Urinary bladder (tissue), 4 donors: ENCODE data around the gene LRRC8C. TPM values are rescaled to one million over a fixed set of nuclear protein-coding genes. Genes with fewer than 3 reads are reported as not detected.
"Not testable (repeated sequence)": the region's sequence is repeated elsewhere in the genome, so short reads cannot be mapped to it uniquely, and the experiment has no call there.

Experiments used
- DNase-seq: peaks from one replicate; pipeline ENCODE4 v3.0.0-alpha.2; 2015; ENCODE audit errors: extremely low spot score
- H3K27ac ChIP-seq: one replicate; pipeline ENCODE4 v1.5.1; 2013; ENCODE audit warnings: low read depth, mild to moderate bottlenecking, moderate library complexity
- H3K36me3 ChIP-seq: one replicate; pipeline ENCODE4 v1.6.1; 2013; ENCODE audit warnings: mild to moderate bottlenecking, moderate library complexity; ENCODE audit not compliant: insufficient read depth
- H3K4me1 ChIP-seq: one replicate; pipeline ENCODE4 v1.6.1; 2013; ENCODE audit warnings: mild to moderate bottlenecking, moderate library complexity; ENCODE audit not compliant: insufficient read depth
- H3K4me3 ChIP-seq: one replicate; pipeline ENCODE4 v1.5.1; 2013; ENCODE audit warnings: low read depth, low read length
- WGBS: extraction: QIAGEN DNeasy Blood & Tissue Kit; methylation state at CpG from one replicate; pipeline ENCODE4 v1.1.7; 2013; 5-methylcytosine and 5-hydroxymethylcytosine counted together
- polyA plus RNA-seq: library from polyadenylated mRNA; stranded (reverse); fragments of 200-250 nt; gene quantifications from one replicate; pipeline ENCODE4 v1.2.3, GENCODE V29; 2013
- total RNA-seq: library from RNA; depleted of rRNA; stranded (reverse); fragments of >200 nt; gene quantifications from one replicate; pipeline ENCODE4 v1.2.3, GENCODE V29; 2014
- donor health status: healthy with polysubstance abuse.
- donor health status: healthy.

The LRRC8C gene
- 12.3 TPM for total RNA-seq
- 4.2 TPM for polyA plus RNA-seq

- Histone ChIP-seq H3K27ac (peak within 1 kb of the TSS; percentile 53), H3K4me3 (peak within 1 kb of the TSS; percentile 75), H3K36me3 (no peaks in the 10 kb centered on the region), H3K4me1 (no peaks in the 10 kb centered on the region)
- DNase-seq, result no peak
- under 1% methylated on average over 76 of the region's 76 CpGs for WGBS
Measured at GRCh38 chr1:89632657-89633247, at the start of gene LRRC8C. Gene LRRC8C, plus strand, starts transcription at chr1:89633120. Its CDS starts 53,354 bp downstream, at chr1:89686474.

- Histone ChIP-seq H3K4me1 (no peaks in the 10 kb centered on the region), H3K4me3 (no peak overlapping the region), H3K27ac (no peak overlapping the region), H3K36me3 (no peaks in the 10 kb centered on the region)
- WGBS, result 94% methylated on average over 2 of the region's 2 CpGs
- no peak for DNase-seq
Measured at GRCh38 chr1:89584211-89584610, 48.7 kb upstream of the LRRC8C start.

- 80% methylated on average over 3 of the region's 3 CpGs for WGBS
- Histone ChIP-seq H3K4me1 (no peaks in the 10 kb centered on the region), H3K27ac (no peak overlapping the region), H3K4me3 (no peak overlapping the region), H3K36me3 (no peaks in the 10 kb centered on the region)
- no peak for DNase-seq
Measured at GRCh38 chr1:89584781-89585180, 48.1 kb upstream of the LRRC8C start.

GRCh38 chr1:89587729-89588161 lies 45.2 kb upstream of the LRRC8C start:
- no peak overlapping the region for H3K27ac ChIP-seq
- 92% methylated on average over 4 of the region's 4 CpGs for WGBS
- H3K4me1 ChIP-seq, result no peaks in the 10 kb centered on the region
- DNase-seq, result no peak
- H3K36me3 ChIP-seq, result no peaks in the 10 kb centered on the region
- no peak overlapping the region for H3K4me3 ChIP-seq

- Histone ChIP-seq H3K27ac (no peak overlapping the region), H3K36me3 (no peaks in the 10 kb centered on the region), H3K4me3 (no peak overlapping the region), H3K4me1 (no peaks in the 10 kb centered on the region)
- DNase-seq, result no peak
- 98% methylated on average over 1 of the region's 1 CpG for WGBS
Measured at GRCh38 chr1:89588480-89588879, 44.4 kb upstream of the LRRC8C start.

- Histone ChIP-seq H3K36me3 (no peaks in the 10 kb centered on the region), H3K4me1 (no peaks in the 10 kb centered on the region), H3K27ac (no peak overlapping the region), H3K4me3 (no peak overlapping the region)
- 82% methylated on average over 1 of the region's 1 CpG for WGBS
- no peak for DNase-seq
Measured at GRCh38 chr1:89589515-89589914, 43.4 kb upstream of the LRRC8C start.

- H3K4me3 ChIP-seq, result no peak overlapping the region
- DNase-seq, result no peak
- no peaks in the 10 kb centered on the region for H3K36me3 ChIP-seq
- no peak overlapping the region for H3K27ac ChIP-seq
- 81% methylated on average over 6 of the region's 6 CpGs for WGBS
- no peaks in the 10 kb centered on the region for H3K4me1 ChIP-seq
Measured at GRCh38 chr1:89590341-89591080, 42.4 kb upstream of the LRRC8C start.

- H3K4me1 ChIP-seq, H3K36me3 ChIP-seq, H3K4me3 ChIP-seq, H3K27ac ChIP-seq, DNase-seq: not testable (repeated sequence)
- WGBS, result 83% methylated on average over 13 of the region's 13 CpGs
Measured at GRCh38 chr1:89592861-89593302, 40.0 kb upstream of the LRRC8C start.

- Histone ChIP-seq H3K36me3 (no peaks in the 10 kb centered on the region), H3K27ac (no peak overlapping the region), H3K4me1 (no peaks in the 10 kb centered on the region), H3K4me3 (no peak overlapping the region)
- 86% methylated on average over 4 of the region's 4 CpGs for WGBS
- DNase-seq, result no peak
Measured at GRCh38 chr1:89594096-89594740, 38.7 kb upstream of the LRRC8C start.

GRCh38 chr1:89596698-89597097 lies 36.2 kb upstream of the LRRC8C start:
- no peaks in the 10 kb centered on the region for H3K4me1 ChIP-seq
- no peak overlapping the region for H3K4me3 ChIP-seq
- DNase-seq, result no peak
- no peak overlapping the region for H3K27ac ChIP-seq
- H3K36me3 ChIP-seq, result no peaks in the 10 kb centered on the region
- 93% methylated on average over 2 of the region's 2 CpGs for WGBS

- no peak for DNase-seq
- Histone ChIP-seq H3K4me1 (no peaks in the 10 kb centered on the region), H3K36me3 (no peaks in the 10 kb centered on the region), H3K4me3 (no peak overlapping the region), H3K27ac (no peak overlapping the region)
- 65% methylated on average over 5 of the region's 5 CpGs for WGBS
Measured at GRCh38 chr1:89598450-89599331, 34.2 kb upstream of the LRRC8C start.

- no peak overlapping the region for H3K27ac ChIP-seq
- 89% methylated on average over 2 of the region's 2 CpGs for WGBS
- H3K4me1 ChIP-seq, result no peaks in the 10 kb centered on the region
- no peaks in the 10 kb centered on the region for H3K36me3 ChIP-seq
- no peak overlapping the region for H3K4me3 ChIP-seq
- no peak for DNase-seq
Measured at GRCh38 chr1:89599332-89599630, 33.6 kb upstream of the LRRC8C start.

GRCh38 chr1:89600451-89601224 lies 32.3 kb upstream of the LRRC8C start:
- Histone ChIP-seq H3K4me1 (no peaks in the 10 kb centered on the region), H3K27ac (no peak overlapping the region), H3K36me3 (no peaks in the 10 kb centered on the region), H3K4me3 (no peak overlapping the region)
- DNase-seq, result no peak
- WGBS, result 91% methylated on average over 3 of the region's 3 CpGs
